Measurements from ENCODE around the gene GRIPAP1. TPM values are rescaled to one million over a fixed set of nuclear protein-coding genes. Genes with fewer than 3 reads are reported as not detected.

Gene GRIPAP1
- total RNA-seq, 4 donors from 2014 or later, result 25.1 to 44.5 (median 32.2) TPM

GRCh38 chrX:48945517-48946348 is 56.3 kb downstream of the GRIPAP1 start:
- TF ChIP-seq CTCF (IDR thresholded peaks at IDR 0.05), result peak in 1 of 3 donors; percentile 30
- DNase-seq (ENCODE audit: low spot score), result no peak
- ATAC-seq (ENCODE audit: low FRiP score), result no peak

GRCh38 chrX:48942895-48943294 is 59.2 kb downstream of the GRIPAP1 start:
- no peak for TF ChIP-seq CTCF (IDR thresholded peaks at IDR 0.05)
- ATAC-seq (ENCODE audit: low FRiP score) (no peak), DNase-seq (ENCODE audit: low spot score) (no peak)

GRCh38 chrX:48940404-48940955 is 61.6 kb downstream of the GRIPAP1 start:
- ATAC-seq (ENCODE audit: low FRiP score), result no peak
- TF ChIP-seq CTCF (IDR thresholded peaks at IDR 0.05), result no peak
- DNase-seq (ENCODE audit: low spot score), result no peak

- no peak for ATAC-seq (ENCODE audit: low FRiP score)
- TF ChIP-seq CTCF (IDR thresholded peaks at IDR 0.05), result no peak
- DNase-seq (ENCODE audit: low spot score), result no peak
These were observed 62.4 kb downstream of the GRIPAP1 start for GRCh38 chrX:48939524-48940228.

GRCh38 chrX:48938721-48939425 is 63.2 kb downstream of the GRIPAP1 start:
- no peak for DNase-seq (ENCODE audit: low spot score)
- ATAC-seq (ENCODE audit: low FRiP score), result no peak
- TF ChIP-seq CTCF (IDR thresholded peaks at IDR 0.05), result no peak

GRCh38 chrX:48937054-48937907 is 64.8 kb downstream of the GRIPAP1 start:
- DNase-seq (ENCODE audit: low spot score), result no peak
- no peak for TF ChIP-seq CTCF (IDR thresholded peaks at IDR 0.05)
- peak; percentile 13 for ATAC-seq (ENCODE audit: low FRiP score)

All from omental fat pad (tissue), 4 donors.